GOT3 (cell line): ENCODE measurements around the gene HEXIM1.
A peak's percentile ranks its signal among the peaks of the same experiment; 100 is the strongest.

ENCODE experiments used
- DNase-seq: peaks from one replicate; lab custom pipeline; 2025; ENCODE audit warnings: mixed read lengths; lab: John Stamatoyannopoulos, UW

Gene HEXIM1

GRCh38 chr17:45147581-45148182, 593 bp upstream of the HEXIM1 start:
- DNase-seq: peak; percentile 64

GRCh38 chr17:45149037-45149668, 878 bp downstream of the HEXIM1 start:
- DNase-seq: no peak

- DNase-seq: no peak
These were observed 1.7 kb downstream of the HEXIM1 start for GRCh38 chr17:45149669-45150664.

GRCh38 chr17:45150911-45151809, 2.9 kb downstream of the HEXIM1 start:
- DNase-seq: no peak

- DNase-seq: no peak
These were observed 6.8 kb downstream of the HEXIM1 start for GRCh38 chr17:45155029-45155428.

GRCh38 chr17:45155483-45155882, 7.2 kb downstream of the HEXIM1 start:
- no peak for DNase-seq

GRCh38 chr17:45156242-45156641, 8.0 kb downstream of the HEXIM1 start:
- no peak for DNase-seq

- DNase-seq: no peak
These were observed 12.4 kb downstream of the HEXIM1 start for GRCh38 chr17:45160447-45161287.

- DNase-seq: peak; percentile 98
These were observed 13.2 kb downstream of the HEXIM1 start, which contains the start of gene HEXIM2 for GRCh38 chr17:45161288-45162024. Gene HEXIM2, plus strand, starts transcription at chr17:45161875. Its CDS starts 919 bp downstream, at chr17:45162794.

GRCh38 chr17:45162025-45162687, 13.9 kb downstream of the HEXIM1 start:
- DNase-seq: no peak

GRCh38 chr17:45164734-45165269, 16.5 kb downstream of the HEXIM1 start:
- DNase-seq: no peak

- DNase-seq: no peak
These were observed 20.9 kb downstream of the HEXIM1 start for GRCh38 chr17:45168991-45169752.

GRCh38 chr17:45170280-45170930, 22.1 kb downstream of the HEXIM1 start:
- DNase-seq: no peak

GRCh38 chr17:45170931-45171337, 22.7 kb downstream of the HEXIM1 start:
- DNase-seq: no peak

GRCh38 chr17:45171338-45172231, 23.3 kb downstream of the HEXIM1 start:
- no peak for DNase-seq

GRCh38 chr17:45172232-45172540, 23.9 kb downstream of the HEXIM1 start:
- DNase-seq: no peak
